Activated CD8-positive, alpha-beta memory T cell treated with anti-CD3 and anti-CD28 coated beads, Interleukin-2, amount 50 U/mL, for 24 hours (primary cell): Measurements from ENCODE around the gene ATP5MK.
"Not testable (repeated sequence)": the region's sequence is repeated elsewhere in the genome, so short reads cannot be mapped to it uniquely, and the experiment has no call there.

Experiments
- DNase-seq: peaks from one replicate; pipeline ENCODE4 v3.0.0-alpha.2; 2020; ENCODE audit errors: extremely low read depth

Gene ATP5MK

GRCh38 chr10:103396067-103396788, at the start of gene ATP5MK, which contains the start of gene PDCD11:
Gene ATP5MK (minus strand): TSS chr10:103396475. CDS start chr10:103392457, 4,018 bp downstream.
Gene PDCD11 (plus strand): TSS chr10:103396626. CDS start chr10:103398427, 1,801 bp downstream.
- DNase-seq = peak; percentile 94

- DNase-seq = no peak
Measured at GRCh38 chr10:103445366-103445765, 49.1 kb upstream of the ATP5MK start.

- no peak for DNase-seq
Measured at GRCh38 chr10:103444478-103444877, 48.2 kb upstream of the ATP5MK start.

GRCh38 chr10:103443475-103444185, 47.4 kb upstream of the ATP5MK start:
- no peak for DNase-seq

GRCh38 chr10:103442031-103442461, 45.8 kb upstream of the ATP5MK start:
- DNase-seq = no peak

- DNase-seq = no peak
Measured at GRCh38 chr10:103441611-103442010, 45.3 kb upstream of the ATP5MK start.

- DNase-seq = no peak
Measured at GRCh38 chr10:103441206-103441605, 44.9 kb upstream of the ATP5MK start.

GRCh38 chr10:103440416-103440815, 44.1 kb upstream of the ATP5MK start:
- no peak for DNase-seq

- DNase-seq = no peak
Measured at GRCh38 chr10:103439776-103440175, 43.5 kb upstream of the ATP5MK start.

GRCh38 chr10:103433858-103434257, 37.6 kb upstream of the ATP5MK start:
- DNase-seq = no peak

GRCh38 chr10:103431902-103432301, 35.6 kb upstream of the ATP5MK start:
- DNase-seq = no peak

GRCh38 chr10:103429647-103430046, 33.4 kb upstream of the ATP5MK start:
- no peak for DNase-seq

- DNase-seq = no peak
Measured at GRCh38 chr10:103428989-103429643, 32.8 kb upstream of the ATP5MK start.

GRCh38 chr10:103427866-103428265, 31.6 kb upstream of the ATP5MK start:
- no peak for DNase-seq

- DNase-seq = no peak
Measured at GRCh38 chr10:103423748-103424147, 27.5 kb upstream of the ATP5MK start.

- DNase-seq = no peak
Measured at GRCh38 chr10:103419101-103419500, 22.8 kb upstream of the ATP5MK start.

GRCh38 chr10:103417601-103418000, 21.3 kb upstream of the ATP5MK start:
- no peak for DNase-seq

GRCh38 chr10:103417148-103417469, 20.8 kb upstream of the ATP5MK start:
- not testable (repeated sequence) for DNase-seq

- DNase-seq = no peak
Measured at GRCh38 chr10:103416436-103417147, 20.3 kb upstream of the ATP5MK start.

GRCh38 chr10:103415581-103415980, 19.3 kb upstream of the ATP5MK start:
- DNase-seq = no peak

- DNase-seq = no peak
Measured at GRCh38 chr10:103413564-103413963, 17.3 kb upstream of the ATP5MK start.

- no peak for DNase-seq
Measured at GRCh38 chr10:103397191-103397825, 1.0 kb upstream of the ATP5MK start.
